ENCODE data around the gene MYEOV. TPM values are rescaled to one million over a fixed set of nuclear protein-coding genes. Genes with fewer than 3 reads are reported as not detected.

MYEOV gene
- total RNA-seq, 2 donors from 2014 or later: not detected

DNA sequence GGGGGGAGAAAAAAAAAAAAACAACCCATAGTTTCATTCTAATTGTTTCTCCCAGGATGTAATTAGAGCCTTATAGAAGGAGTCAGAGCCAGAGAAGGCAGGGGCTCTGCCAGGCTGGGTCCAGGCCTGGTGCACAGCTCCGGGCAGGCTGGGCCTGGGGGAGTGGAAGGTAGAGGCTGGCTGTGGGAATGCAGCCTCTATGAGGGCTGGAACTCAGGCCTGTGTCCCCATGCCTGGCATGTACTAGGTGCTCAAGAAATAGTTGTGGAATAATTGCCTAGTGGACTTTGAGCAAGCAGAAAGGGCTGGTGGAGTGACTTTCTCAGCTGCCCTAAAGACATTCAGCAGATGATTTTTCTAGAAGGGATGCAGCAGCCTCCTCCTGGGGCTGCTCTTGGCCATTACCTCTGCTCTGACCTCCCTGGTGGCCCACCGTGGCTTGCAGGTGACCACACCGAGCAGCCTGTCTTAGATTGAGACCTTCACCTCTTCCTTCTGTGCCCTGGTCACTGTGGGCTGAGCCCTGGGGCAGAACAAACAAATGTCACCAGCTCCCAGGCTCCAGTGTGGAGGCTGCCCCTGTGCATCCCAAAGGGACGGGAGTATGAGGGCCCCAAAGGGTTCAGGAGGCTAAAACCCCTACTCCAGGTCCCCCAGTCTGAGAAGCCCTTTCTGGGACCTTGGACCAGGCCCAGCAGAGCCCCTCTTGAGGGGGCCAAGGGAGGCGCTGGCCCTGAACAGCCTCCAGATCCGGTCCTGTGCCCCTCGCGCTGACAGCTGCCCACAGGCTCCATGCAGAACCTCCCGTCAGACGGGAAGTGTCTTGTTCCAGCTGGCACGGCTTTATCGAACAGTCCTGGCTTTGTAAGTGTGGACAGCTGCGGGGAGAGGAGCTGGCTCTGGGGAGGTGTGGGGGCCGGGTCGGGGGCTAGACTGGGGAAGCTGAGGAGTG, 18.8 kb downstream of the MYEOV start:
- H3K4me1 Mint-ChIP-seq: peaks cover 10% of the 10 kb centered on the region
- DNase-seq: no peak
- H3K36me3 Mint-ChIP-seq (ENCODE audit: low read depth): no peaks in the 10 kb centered on the region
- TF ChIP-seq, protein P1, sequence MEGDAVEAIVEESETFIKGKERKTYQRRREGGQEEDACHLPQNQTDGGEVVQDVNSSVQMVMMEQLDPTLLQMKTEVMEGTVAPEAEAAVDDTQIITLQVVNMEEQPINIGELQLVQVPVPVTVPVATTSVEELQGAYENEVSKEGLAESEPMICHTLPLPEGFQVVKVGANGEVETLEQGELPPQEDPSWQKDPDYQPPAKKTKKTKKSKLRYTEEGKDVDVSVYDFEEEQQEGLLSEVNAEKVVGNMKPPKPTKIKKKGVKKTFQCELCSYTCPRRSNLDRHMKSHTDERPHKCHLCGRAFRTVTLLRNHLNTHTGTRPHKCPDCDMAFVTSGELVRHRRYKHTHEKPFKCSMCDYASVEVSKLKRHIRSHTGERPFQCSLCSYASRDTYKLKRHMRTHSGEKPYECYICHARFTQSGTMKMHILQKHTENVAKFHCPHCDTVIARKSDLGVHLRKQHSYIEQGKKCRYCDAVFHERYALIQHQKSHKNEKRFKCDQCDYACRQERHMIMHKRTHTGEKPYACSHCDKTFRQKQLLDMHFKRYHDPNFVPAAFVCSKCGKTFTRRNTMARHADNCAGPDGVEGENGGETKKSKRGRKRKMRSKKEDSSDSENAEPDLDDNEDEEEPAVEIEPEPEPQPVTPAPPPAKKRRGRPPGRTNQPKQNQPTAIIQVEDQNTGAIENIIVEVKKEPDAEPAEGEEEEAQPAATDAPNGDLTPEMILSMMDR (conservative IDR thresholded peaks at IDR 0.05): no peak
- peaks cover 3% of the 10 kb centered on the region for H3K27me3 Mint-ChIP-seq (ENCODE audit: insufficient read depth)
- no peaks in the 10 kb centered on the region for H3K9me3 Mint-ChIP-seq
- no peak overlapping the region for H3K4me3 Mint-ChIP-seq
- no peak overlapping the region for H3K27ac Mint-ChIP-seq
- Histone ChIP-seq H3K4me1 (ENCODE audit: control insufficient read depth, insufficient read depth, low read length) (peaks cover 5% of the 10 kb centered on the region), H3K27ac (ENCODE audit: low read depth, low read length) (no peak overlapping the region), H3K36me3 (ENCODE audit: control insufficient read depth, insufficient read depth, low read length) (no peaks in the 10 kb centered on the region), H3K9me3 (ENCODE audit: control insufficient read depth, low read length) (no peaks in the 10 kb centered on the region), H3K4me3 (ENCODE audit: low read length) (no peak overlapping the region), H3K9ac (ENCODE audit: extremely low read depth, low read length, poor library complexity, severe bottlenecking) (no peak overlapping the region), H3K27me3 (ENCODE audit: control insufficient read depth, insufficient read depth, low read length, poor library complexity, severe bottlenecking) (no peaks in the 10 kb centered on the region)
- 93 to 99% methylated on average over 13 to 15 of the region's 15 CpGs for WGBS, 2 experiments (ENCODE audit: insufficient coverage in 1 of 2, insufficient read length in 1 of 2)

- TF ChIP-seq, protein P1 (conservative IDR thresholded peaks at IDR 0.05): no peak
- peaks cover 13% of the 10 kb centered on the region for H3K4me1 Mint-ChIP-seq
- H3K4me1 ChIP-seq (ENCODE audit: control insufficient read depth, insufficient read depth, low read length): peaks cover 5% of the 10 kb centered on the region
These were observed 20.0 kb downstream of the MYEOV start for GRCh38 chr11:69313992-69314391.

GRCh38 chr11:69314555-69314954, 20.6 kb downstream of the MYEOV start:
- Mint-ChIP-seq H3K4me3 (no peak overlapping the region), H3K27me3 (ENCODE audit: insufficient read depth) (no peaks in the 10 kb centered on the region), H3K27ac (no peak overlapping the region), H3K9me3 (no peaks in the 10 kb centered on the region), H3K36me3 (ENCODE audit: low read depth) (no peaks in the 10 kb centered on the region), H3K4me1 (peaks cover 17% of the 10 kb centered on the region)
- Histone ChIP-seq H3K4me1 (ENCODE audit: control insufficient read depth, insufficient read depth, low read length) (peaks cover 5% of the 10 kb centered on the region), H3K36me3 (ENCODE audit: control insufficient read depth, insufficient read depth, low read length) (no peaks in the 10 kb centered on the region), H3K27ac (ENCODE audit: low read depth, low read length) (no peak overlapping the region), H3K4me3 (ENCODE audit: low read length) (no peak overlapping the region), H3K9me3 (ENCODE audit: control insufficient read depth, low read length) (no peaks in the 10 kb centered on the region), H3K9ac (ENCODE audit: extremely low read depth, low read length, poor library complexity, severe bottlenecking) (no peak overlapping the region), H3K27me3 (ENCODE audit: control insufficient read depth, insufficient read depth, low read length, poor library complexity, severe bottlenecking) (no peaks in the 10 kb centered on the region)
- TF ChIP-seq, protein P1 (conservative IDR thresholded peaks at IDR 0.05): no peak
- DNase-seq: no peak

More at GRCh38 chr11:69313992-69314391, 20.0 kb downstream of the MYEOV start:
- H3K9ac ChIP-seq (ENCODE audit: extremely low read depth, low read length, poor library complexity, severe bottlenecking): no peak overlapping the region
- Mint-ChIP-seq H3K27me3 (ENCODE audit: insufficient read depth) (no peaks in the 10 kb centered on the region), H3K36me3 (ENCODE audit: low read depth) (no peaks in the 10 kb centered on the region), H3K27ac (no peak overlapping the region), H3K4me3 (no peak overlapping the region), H3K9me3 (no peaks in the 10 kb centered on the region)
- no peaks in the 10 kb centered on the region for H3K36me3 ChIP-seq (ENCODE audit: control insufficient read depth, insufficient read depth, low read length)
- 88 to 94% methylated on average over 1 of the region's 2 CpGs for WGBS, 2 experiments (ENCODE audit: insufficient coverage in 1 of 2, insufficient read length in 1 of 2)
- no peak overlapping the region for H3K27ac ChIP-seq (ENCODE audit: low read depth, low read length)
- H3K27me3 ChIP-seq (ENCODE audit: control insufficient read depth, insufficient read depth, low read length, poor library complexity, severe bottlenecking): no peaks in the 10 kb centered on the region
- DNase-seq: no peak
- no peaks in the 10 kb centered on the region for H3K9me3 ChIP-seq (ENCODE audit: control insufficient read depth, low read length)
- H3K4me3 ChIP-seq (ENCODE audit: low read length): no peak overlapping the region

Measured in endodermal cell (in vitro differentiated cells).